NCI-H510A treated with DMSO at 0.1 percent for 48 hours (cell line): ENCODE results near the gene DNAJB8.

Experiments
- DNase-seq: peaks from one replicate; lab custom pipeline; 2025; lab: John Stamatoyannopoulos, UW

Gene DNAJB8

DNA sequence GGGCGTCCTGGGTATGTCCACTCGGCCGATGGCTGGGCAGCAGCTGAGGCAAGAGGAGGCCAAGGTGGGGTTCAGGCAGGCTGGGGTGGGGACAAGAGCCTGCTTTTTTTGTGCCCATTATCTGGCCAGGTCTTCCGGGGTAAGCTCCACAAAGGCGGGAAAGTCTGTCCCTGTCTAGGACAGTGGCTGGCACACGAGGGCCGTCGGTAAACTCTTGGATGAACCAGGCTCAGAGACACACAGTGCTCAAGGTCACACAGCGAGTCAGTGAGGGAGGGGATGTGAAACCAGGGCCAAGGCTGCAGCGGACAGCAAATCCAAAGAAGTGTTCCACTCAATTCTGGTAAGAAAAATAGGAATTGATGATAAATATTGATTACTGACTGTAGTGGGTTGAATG is 2.9 kb downstream of the DNAJB8 start:
- no peak for DNase-seq

DNA sequence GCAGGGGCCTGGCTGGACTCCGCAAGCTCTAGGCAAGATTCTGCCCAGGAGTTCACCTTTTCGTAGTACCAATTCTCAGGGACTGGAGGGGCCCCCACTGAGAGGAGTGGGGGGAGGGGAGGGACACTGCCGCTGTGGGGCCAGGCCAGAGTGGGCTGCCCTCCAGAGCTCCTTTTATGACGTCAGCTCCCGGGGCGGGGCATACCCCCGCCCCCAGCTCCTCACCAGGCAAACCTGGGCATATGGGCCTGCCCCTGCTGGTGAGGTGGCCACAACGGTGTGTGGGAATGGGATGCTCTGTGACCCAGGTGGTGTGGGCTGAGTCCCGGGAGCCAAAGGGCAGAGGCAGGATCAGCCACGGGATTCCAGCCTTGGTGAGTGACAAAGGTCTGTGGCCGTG is 3.3 kb downstream of the DNAJB8 start:
- no peak for DNase-seq

DNA sequence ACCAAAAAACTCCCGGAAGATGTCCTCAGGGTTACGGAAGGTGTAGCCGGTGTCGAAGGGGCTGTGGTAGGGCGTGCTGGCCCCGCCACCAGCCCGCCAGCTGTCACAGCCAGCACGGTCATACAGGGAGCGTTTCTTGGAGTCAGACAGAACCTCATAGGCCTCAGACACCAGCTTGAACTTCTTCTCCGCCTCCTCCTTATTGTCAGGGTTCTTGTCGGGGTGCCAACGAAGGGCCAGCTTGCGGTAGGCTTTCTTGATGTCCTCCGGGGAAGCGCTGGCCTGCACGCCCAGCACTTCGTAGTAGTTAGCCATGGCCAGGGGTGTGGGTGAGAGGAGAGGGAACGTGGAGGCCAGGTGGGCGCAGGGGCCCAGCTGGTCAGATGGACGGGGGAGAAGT is 3.8 kb downstream of the DNAJB8 start:
- no peak for DNase-seq

- DNase-seq, result no peak
Observed at GRCh38 chr3:128462341-128462910, 4.3 kb downstream of the DNAJB8 start.

GRCh38 chr3:128461731-128462130 is 5.0 kb downstream of the DNAJB8 start:
- DNase-seq, result no peak

DNA sequence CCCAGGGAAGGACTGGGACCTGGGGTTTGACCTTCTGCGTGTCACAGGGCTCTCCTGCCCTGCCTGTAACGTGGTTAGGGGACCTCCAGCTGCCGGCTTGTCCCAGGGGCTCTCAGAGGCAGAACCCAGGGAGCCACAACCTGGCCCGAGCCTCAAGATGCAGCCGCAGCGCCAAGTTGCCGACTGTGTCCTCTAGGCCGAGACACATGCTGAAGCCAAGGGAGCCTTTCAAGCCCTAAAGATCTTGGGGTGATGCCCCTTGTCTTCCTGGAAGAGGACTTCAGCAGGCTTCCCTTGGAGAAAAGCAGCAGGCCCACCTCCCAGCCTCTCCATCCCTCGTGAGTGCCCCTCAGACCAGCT is 7.2 kb downstream of the DNAJB8 start:
- no peak for DNase-seq

- no peak for DNase-seq
Observed at GRCh38 chr3:128458746-128459460, 7.8 kb downstream of the DNAJB8 start.

GRCh38 chr3:128457937-128458336 is 8.8 kb downstream of the DNAJB8 start:
- DNase-seq, result no peak

DNA sequence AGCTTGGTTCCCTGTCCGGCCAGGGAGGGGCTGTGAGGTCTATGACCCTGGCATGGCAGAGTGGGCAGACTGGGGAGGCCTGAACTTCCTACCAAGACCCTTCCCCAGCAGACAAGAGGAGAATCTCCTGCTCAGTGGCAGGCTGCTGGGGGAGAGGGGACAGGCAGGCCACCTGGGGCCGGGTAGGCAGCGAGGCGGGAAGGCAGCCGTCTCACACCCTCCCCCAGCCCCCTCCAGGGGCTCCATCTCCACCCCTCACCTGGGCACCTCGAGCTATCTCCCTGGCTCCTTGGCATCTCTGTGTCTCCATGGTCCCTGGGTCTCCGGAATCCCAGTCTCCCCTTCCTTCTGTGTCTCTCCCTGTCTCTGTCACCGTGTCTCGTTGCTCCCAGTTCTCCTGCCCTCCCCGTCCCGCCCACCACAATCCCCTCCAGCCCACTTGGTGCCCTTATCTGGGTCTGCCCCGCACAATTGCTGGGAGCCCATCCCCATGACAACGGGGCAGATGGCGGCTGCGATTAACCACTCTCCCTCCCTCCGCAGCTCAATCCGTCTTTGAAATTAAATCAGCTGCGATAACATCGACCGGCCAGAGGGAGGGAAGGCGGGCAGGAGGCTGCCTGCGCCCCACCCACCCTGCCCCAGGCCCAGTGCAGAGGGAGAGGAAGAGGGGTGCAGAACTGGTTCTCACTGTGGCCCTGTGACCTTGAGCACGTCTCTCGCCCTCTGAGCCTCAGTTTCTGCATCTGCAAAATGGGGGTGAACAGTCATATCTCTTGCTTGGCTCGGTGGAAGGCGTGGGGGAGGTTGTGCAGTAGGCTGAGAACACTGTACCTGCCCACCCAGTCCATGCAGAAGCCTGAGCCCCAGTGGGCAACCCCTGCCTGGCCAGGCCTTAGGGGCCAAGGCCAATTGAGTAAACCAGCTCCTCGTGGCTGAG is 9.6 kb downstream of the DNAJB8 start:
- DNase-seq, result no peak

DNA sequence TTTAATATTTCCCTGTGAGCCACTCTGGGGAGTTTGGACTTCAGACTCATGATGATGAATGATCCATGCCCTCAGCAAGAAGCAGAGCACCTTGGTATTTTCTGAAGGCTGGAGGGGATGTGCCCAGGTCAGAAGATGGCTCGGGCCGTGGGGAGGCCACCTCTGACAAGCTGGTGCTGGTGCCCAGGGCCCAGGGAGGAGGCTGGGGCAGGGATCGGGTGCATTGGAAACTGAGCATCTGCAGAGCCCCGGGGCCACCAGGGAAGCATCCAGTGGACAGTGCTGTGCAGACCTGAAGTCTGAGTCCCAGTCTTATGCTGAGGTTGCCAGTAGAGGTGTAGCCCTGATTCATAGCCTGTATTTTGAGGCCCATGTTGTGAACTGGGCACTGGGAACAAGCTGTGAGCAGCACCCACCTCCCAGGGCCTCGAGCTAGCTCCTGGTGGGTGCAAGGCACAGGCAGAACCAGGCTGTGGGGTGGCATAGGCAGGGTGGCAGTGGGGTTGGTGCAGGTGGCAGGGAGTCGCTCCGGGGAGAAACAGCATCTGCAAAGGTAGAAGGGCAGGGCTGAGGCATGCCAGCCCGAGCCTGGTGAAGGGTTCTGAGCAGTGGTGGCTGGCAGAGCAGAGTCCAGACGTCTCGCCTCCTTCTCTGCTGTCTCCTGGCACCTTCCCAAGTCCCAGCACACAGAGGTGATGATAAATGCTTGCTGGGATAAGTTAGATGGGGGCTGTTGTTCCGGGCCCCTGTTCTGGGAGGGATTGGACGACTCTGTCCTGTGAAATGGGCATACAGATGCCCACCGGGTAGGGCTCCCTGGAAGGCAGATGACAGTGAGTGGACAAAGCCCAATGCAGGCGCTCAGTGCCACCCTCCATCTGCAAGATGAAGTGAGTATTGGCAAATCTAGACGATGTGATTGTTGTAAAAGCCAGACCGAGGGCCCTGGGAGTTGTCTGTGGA is 10.6 kb downstream of the DNAJB8 start:
- DNase-seq, result no peak

DNA sequence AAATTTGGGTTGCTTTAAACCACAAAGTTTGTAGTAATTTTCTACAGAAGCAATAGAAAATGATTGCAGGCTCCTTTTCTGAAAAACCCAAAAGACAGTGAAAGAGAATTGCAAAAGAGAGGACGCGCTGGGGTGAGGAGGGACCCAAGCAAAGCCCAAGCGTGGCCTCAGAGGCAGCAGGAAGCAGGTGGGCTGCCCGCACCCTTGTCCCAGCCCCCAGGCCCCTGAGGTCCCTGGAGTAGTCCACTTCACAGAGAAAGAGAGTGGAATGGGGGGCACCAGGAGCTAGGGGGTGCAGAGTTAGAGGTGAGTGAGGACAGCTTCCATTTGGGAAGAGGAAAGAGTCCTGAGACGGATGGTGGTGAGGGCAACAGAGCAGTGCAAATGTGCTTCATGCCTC is 11.6 kb downstream of the DNAJB8 start:
- no peak for DNase-seq

- no peak for DNase-seq
Observed at GRCh38 chr3:128454310-128454618, 12.4 kb downstream of the DNAJB8 start.

- no peak for DNase-seq
Observed at GRCh38 chr3:128453501-128454309, 13.0 kb downstream of the DNAJB8 start.

GRCh38 chr3:128452678-128453275 is 13.9 kb downstream of the DNAJB8 start:
- DNase-seq, result no peak

DNA sequence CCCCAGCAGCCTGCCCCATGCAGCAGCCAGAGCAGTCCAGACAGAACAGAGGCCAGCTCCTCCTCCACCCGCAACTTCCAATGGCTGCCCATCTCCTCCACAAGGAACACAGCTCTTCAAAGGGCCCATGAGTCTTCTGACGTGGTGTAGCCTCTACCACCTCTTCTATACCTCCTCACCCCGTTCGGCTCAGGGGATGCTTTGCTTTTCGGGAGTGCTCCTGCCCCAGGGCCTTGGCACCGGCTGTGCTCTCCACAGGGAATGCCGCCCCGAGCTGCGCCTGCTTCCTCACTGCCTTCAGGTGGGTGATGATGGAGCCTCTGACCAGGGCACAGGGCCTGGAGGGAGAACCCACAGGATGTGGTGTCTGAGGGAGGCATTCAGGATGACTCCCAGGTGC is 14.6 kb downstream of the DNAJB8 start:
- no peak for DNase-seq

DNA sequence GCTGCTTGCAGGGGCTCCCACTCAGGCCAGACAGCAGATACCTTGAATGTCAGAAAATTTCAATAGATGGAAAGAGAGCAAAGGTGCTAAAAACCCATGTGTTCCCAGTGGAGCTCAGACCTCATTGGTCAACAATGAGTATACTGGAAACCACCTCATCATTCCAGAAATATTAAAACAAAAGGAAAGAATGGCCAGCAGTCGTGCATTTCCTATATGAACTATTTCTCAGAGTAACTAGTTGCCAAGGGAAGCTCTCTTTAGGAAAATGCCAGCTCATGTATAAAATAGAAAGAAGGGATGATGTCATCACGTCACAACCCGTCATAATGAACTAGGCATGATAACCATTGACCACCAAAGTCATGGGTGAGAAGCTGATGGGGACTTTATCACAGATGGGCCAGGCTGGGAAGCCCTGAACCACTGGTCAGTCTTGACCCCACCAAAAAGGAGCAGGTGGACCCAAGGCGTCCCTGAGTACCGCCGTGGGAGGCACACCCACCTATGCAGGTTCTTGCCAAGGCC is 17.5 kb downstream of the DNAJB8 start:
- no peak for DNase-seq

DNA sequence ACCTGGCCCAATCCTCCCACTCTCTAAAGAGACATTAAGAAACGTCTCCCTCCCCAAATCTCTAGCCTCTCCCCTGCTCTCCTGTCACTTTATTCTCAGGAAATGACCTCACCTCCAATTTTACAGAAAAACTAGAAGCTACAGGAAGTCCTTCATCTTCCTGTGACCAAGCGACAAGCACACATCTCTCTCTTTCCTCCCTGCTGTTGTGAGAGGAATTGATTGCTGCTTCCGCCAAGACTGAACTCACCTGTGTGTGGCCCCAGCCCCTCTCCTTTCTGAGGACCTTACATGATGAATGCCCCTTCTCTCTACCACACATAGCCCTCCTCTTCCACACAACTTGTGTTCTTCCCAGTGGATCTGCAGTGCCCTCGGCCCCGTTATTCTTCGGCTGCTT is 18.2 kb downstream of the DNAJB8 start:
- no peak for DNase-seq

DNA sequence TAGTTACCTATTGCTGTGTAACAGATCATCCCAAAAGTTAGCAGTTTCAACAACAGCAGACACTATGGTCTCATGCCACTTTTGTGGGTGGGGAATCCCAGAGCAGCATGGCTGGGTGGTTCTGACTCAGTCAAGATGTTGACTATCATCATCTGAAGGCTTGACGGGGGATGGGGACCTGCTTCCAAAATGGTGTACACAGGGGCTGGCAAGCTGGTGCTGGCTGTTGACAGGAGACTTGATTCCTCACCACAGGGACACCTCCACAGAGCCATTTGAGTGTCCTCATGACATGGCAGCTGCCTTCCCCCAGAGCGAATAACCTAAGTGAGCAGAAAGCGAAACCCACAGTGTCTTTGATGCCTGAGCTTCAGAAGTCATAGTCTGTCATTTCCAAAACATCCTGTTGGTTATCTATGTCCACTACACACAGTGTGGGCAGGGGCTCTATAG is 19.1 kb downstream of the DNAJB8 start:
- DNase-seq, result no peak

DNA sequence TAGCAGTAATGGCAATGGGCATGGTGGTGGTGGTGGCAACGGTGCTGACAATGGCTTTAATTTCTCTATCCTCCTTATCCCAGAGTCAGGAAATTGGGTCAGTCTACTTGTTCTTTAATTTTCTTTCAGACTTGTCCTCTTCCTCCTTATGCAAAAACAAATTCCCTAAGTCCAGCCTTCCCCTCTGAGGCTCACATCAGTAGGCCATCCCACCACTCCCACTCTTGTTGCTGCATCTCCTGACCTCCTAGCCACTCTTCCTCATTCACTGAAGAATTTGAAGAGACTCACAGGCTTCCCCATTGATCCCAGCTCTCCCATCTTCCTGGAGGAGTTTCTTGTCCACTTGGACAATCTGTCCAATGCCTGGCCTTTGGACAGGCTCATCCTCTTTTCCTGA is 19.9 kb downstream of the DNAJB8 start:
- DNase-seq, result no peak

DNA sequence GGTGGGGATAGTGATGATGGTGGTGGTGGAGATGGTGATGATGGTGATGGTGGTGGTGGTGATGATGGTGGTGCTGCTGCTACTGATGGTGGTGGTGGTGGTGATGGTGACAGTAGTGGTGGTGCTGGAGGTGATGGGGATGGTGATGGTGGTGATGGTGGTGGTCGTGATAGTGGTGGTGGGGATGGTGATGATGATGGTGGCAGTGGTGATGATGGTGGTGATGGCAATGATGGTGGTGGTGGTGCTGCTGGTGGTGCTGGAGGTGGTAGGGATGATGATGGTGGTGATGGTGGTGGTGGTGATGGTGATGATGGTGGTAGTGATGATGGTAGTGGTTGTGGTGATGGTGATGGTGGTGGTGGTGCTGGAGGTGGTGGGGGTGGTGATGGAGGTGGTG is 21.3 kb downstream of the DNAJB8 start:
- DNase-seq, result no peak

- no peak for DNase-seq
Observed at GRCh38 chr3:128443771-128444170, 22.9 kb downstream of the DNAJB8 start.
